ENCODE measurements around the gene ANKS1A.

GRCh38 chr6:35056952-35057351, 167.9 kb downstream of the ANKS1A start:
- TF ChIP-seq POLR2A (IDR thresholded peaks at IDR 0.05) (no peak), CTCF (IDR thresholded peaks at IDR 0.05 in 4 of 5, conservative IDR thresholded peaks at IDR 0.05 in 1 of 5) (no peak)
